Central memory CD8-positive, alpha-beta T cell (primary cell): ENCODE results near the gene MAN1A1.

Experiments
- ATAC-seq: fragments of 150-1000 bp; cut with Tn5 transposase; replicated peaks from 2 replicates; pipeline ENCODE4 v1.10.0; 2022; ENCODE audit warnings: mild to moderate bottlenecking, moderate FRiP score, moderate number of reproducible peaks; ENCODE audit not compliant: poor library complexity, severe bottlenecking; ENCODE audit errors: extremely low read depth
- DNase-seq, 2 donors: peaks; one replicate each; pipeline ENCODE4 v3.0.0; 2021; ENCODE audit warnings: low spot score in 2 of 2
- H3K27ac Mint-ChIP-seq: one replicate; pipeline ENCODE4 v1.8.0; 2022; ENCODE audit warnings: low read depth, mild to moderate bottlenecking, moderate library complexity, mixed read lengths
- H3K27me3 Mint-ChIP-seq: one replicate; pipeline ENCODE4 v1.8.0; 2022; ENCODE audit warnings: mixed read lengths
- H3K36me3 Mint-ChIP-seq: one replicate; pipeline ENCODE4 v1.8.0; 2022; ENCODE audit warnings: mild to moderate bottlenecking, moderate library complexity, mixed read lengths; ENCODE audit not compliant: insufficient read depth
- H3K4me1 Mint-ChIP-seq: one replicate; pipeline ENCODE4 v1.8.0; 2022; ENCODE audit warnings: mixed read lengths
- H3K4me3 Mint-ChIP-seq: one replicate; pipeline ENCODE4 v1.8.0; 2022; ENCODE audit warnings: mild to moderate bottlenecking, moderate library complexity, mixed read lengths
- H3K9me3 Mint-ChIP-seq: one replicate; pipeline ENCODE4 v1.8.0; 2022; ENCODE audit warnings: mixed read lengths

MAN1A1 gene

DNA sequence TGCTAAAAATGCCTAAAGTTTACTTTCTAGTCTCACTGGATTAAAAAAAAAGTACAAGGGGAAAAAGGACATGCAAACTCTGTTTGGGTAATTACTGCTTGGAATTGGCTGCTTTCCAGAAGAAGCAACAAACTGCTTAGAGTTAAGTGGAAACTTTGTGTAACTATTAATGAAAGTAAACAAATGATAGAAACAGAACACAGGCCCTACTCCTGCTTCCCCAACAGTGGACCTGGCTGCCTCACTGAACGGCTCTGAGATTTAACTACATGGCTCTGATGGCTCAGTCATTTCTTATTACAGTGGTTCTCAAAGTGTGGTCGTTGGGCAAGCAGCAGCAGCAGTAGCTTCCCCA lies 108.5 kb downstream of the MAN1A1 start:
- no peak for ATAC-seq
- no peak for DNase-seq
- H3K9me3 Mint-ChIP-seq: no peaks in the 10 kb centered on the region
- no peak overlapping the region for H3K4me3 Mint-ChIP-seq
- H3K4me1 Mint-ChIP-seq: no peaks in the 10 kb centered on the region
- H3K36me3 Mint-ChIP-seq: no peaks in the 10 kb centered on the region
- no peaks in the 10 kb centered on the region for H3K27me3 Mint-ChIP-seq
- no peak overlapping the region for H3K27ac Mint-ChIP-seq

DNA sequence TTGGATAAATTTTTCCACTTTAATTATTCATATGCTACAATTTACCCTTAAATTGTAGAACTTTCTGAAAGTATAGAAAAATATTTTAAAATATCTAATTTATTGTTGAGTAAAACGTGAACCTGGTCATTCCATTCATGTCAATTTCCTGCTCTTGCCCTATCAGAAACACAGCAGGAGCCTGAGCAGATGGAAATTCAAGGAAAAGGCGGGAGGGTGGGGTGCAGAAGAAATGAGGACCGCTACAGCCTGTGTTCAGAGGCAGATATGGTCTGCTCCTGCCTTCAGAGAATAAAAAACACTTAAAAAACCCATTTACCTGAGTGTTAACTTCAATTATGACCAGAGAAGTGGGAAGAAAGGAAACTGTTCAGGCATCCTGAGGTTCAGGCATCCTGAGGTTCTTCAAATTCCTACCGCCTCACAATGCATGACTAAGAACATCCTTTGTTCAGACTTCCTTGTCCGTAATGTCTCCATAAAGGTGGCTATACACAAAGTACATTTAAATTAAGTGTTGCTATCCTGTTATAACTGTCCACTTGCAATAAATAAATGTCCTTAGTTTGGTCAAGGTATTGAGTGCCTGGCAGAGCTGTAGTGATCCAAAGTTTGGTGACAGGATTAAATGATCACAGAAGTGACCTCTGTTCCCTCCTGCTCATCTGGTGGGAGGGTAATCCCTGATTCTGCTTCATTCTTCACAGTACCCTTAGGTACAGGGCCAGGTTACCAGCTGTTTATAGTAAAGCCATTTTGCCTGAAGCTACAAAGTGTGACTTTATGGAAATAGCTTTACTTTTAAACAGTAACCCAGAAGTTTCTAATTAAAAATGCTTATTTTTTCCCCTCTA lies 109.1 kb downstream of the MAN1A1 start:
- no peak overlapping the region for H3K4me3 Mint-ChIP-seq
- no peak for DNase-seq
- H3K4me1 Mint-ChIP-seq: no peaks in the 10 kb centered on the region
- no peaks in the 10 kb centered on the region for H3K9me3 Mint-ChIP-seq
- no peak for ATAC-seq
- H3K27ac Mint-ChIP-seq: no peak overlapping the region
- no peaks in the 10 kb centered on the region for H3K27me3 Mint-ChIP-seq
- H3K36me3 Mint-ChIP-seq: no peaks in the 10 kb centered on the region

DNA sequence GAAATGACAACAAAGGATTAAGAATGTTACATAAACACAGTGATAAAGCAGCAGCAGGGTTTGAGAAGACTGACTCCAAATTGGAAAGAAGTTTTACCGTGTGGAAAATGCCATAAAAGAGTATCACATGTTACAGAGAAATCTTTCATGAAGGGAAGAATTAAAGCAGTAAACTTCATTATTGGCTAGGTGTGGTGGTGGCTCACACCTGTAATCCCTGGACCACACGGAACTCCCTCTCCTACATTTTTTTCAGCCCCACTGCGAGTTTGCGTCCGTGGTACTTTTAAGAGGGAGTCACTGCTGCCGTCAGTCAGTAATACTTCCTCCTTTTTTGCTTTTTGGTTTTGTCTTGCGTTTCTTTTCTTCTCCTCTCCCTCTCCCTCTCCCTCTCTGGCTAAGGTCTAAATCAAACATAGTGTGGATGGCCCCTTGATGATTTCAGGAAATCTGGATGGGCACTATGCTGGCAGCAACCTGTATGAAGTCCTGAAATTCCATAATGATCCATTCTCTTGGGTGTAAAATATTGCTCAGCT lies 112.3 kb downstream of the MAN1A1 start:
- Mint-ChIP-seq H3K36me3 (no peaks in the 10 kb centered on the region), H3K9me3 (no peaks in the 10 kb centered on the region), H3K27me3 (no peaks in the 10 kb centered on the region), H3K27ac (no peak overlapping the region), H3K4me3 (no peak overlapping the region), H3K4me1 (no peaks in the 10 kb centered on the region)
- DNase-seq (no peak), ATAC-seq (no peak)

DNA sequence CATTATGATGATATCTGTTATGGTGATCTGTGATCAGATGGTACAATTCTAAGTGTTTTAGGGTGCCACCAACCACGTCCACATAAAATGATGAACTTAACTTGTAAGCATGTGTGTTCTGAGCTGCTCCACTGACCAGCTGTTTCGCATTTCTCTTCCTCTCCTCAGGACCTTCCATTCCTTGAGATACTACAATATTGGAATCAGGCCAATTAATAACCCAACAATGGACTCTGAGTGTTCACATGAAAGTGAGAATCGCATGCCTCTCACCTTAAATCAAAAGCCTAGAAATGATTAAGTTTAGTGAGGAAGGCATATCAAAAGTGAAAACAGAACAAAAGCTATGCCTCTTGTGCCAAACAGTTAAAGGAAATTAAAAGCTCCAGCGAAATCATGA lies 114.6 kb downstream of the MAN1A1 start:
- no peak for ATAC-seq

DNA sequence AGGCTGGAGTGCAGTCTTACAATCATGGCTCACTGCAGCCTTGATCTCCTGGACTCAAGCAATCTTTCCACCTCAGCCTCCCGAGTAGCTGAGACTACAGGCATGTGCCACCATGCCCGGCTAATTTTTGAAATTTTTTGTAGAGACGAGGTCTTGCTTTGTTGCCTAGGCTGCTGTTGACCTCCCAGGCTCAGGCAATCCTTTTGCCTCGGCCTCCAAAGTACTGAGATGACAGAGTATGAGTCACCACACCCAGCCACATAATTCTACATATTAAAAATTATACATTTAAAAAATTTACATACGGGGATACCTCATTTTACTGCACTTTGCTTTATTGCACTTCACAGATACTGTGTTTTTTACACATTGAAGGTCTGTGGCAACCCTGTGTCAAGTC lies 115.1 kb downstream of the MAN1A1 start:
- peaks cover 5% of the 10 kb centered on the region for H3K36me3 Mint-ChIP-seq
- H3K27me3 Mint-ChIP-seq: no peaks in the 10 kb centered on the region
- no peak overlapping the region for H3K4me3 Mint-ChIP-seq

More for the DNA sequence above, 114.6 kb downstream of the MAN1A1 start:
- Mint-ChIP-seq H3K27ac (no peak overlapping the region), H3K27me3 (no peaks in the 10 kb centered on the region), H3K4me3 (no peak overlapping the region), H3K36me3 (peaks cover 5% of the 10 kb centered on the region), H3K9me3 (no peaks in the 10 kb centered on the region), H3K4me1 (peaks cover 9% of the 10 kb centered on the region)
- no peak for DNase-seq

DNA sequence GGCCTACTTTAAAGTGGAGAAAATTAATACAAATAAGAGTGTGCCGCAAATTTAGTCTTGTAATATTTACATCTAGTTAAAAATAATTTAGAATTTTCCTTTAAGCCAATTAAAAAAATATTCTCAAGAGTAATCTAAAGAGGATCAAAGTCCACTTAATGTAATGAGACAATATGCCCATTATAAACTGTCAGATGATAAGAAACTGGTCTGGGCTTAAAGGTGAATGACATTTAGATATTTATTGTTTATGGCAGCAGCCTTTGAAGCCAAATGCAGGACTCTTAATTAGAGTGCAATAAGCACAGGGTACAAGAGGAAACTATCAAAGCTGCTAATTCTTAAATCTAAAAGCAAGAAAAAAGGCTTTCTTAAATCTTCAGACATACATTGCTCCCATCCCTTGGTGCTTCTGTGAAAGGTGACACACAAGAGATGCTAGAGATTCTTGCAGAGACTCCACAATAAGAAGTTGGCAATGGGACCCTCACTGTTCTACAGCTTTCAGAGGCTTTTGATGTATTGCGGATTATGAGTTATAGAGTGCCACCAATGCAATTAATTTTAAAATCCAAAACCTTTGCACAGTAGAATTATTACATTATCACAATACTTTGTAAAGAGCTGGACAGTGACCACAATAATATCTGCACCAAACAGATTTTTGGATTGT lies 116.1 kb downstream of the MAN1A1 start:
- ATAC-seq (no peak), DNase-seq (no peak)
- peaks cover 9% of the 10 kb centered on the region for H3K4me1 Mint-ChIP-seq
- no peaks in the 10 kb centered on the region for H3K9me3 Mint-ChIP-seq
- H3K4me3 Mint-ChIP-seq: no peak overlapping the region
- no peaks in the 10 kb centered on the region for H3K27me3 Mint-ChIP-seq
- H3K27ac Mint-ChIP-seq: no peak overlapping the region
- peaks cover 7% of the 10 kb centered on the region for H3K36me3 Mint-ChIP-seq

More for the DNA sequence above, 115.1 kb downstream of the MAN1A1 start:
- DNase-seq (no peak), ATAC-seq (no peak)
- Mint-ChIP-seq H3K4me1 (peaks cover 9% of the 10 kb centered on the region), H3K27ac (no peak overlapping the region), H3K9me3 (no peaks in the 10 kb centered on the region)

DNA sequence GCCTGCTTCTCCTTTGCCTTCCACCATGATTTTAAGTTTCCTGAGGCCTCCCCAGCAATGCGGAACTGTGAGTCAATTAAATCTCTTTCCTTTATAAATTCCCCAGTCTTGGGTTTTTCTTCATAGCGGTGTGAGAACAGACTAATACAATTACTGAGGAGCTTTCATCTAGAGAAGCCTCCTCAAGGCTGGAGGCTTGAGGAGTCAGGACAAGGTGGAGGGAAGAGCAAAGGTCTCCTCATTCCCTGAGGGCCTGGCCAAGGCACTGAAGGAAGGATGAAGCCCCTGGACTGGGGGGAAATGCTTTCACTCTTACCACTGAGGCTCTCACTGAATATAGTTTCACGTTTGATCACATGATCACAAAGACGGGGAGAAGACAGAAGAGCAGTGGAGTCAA lies 118.2 kb downstream of the MAN1A1 start:
- H3K27me3 Mint-ChIP-seq: no peaks in the 10 kb centered on the region

DNA sequence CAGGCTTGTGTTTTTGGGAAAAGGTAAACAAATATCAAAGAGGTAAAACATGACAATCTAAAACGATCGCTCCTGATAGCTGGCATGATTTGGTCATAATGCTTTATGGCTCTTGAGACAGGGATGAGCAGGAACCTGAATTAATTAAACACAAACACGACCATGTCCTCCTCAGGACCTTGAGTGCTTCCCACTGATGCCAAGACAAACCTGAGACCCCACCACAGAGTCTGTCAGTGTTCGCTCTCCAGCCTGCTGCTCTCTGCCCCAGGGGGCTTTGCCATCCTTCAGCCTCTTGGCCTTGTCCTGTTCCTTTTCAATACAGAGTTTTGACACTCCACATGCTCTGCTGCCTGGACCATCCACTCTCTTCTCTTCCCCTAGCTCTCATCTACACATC lies 119.4 kb downstream of the MAN1A1 start:
- ATAC-seq (no peak), DNase-seq (no peak)
- Mint-ChIP-seq H3K36me3 (peaks cover 9% of the 10 kb centered on the region), H3K4me1 (peaks cover 9% of the 10 kb centered on the region), H3K27ac (peak overlapping the region; percentile 74), H3K27me3 (no peaks in the 10 kb centered on the region), H3K9me3 (no peaks in the 10 kb centered on the region), H3K4me3 (no peak overlapping the region)

More for the DNA sequence above, 118.2 kb downstream of the MAN1A1 start:
- no peak overlapping the region for H3K27ac Mint-ChIP-seq
- ATAC-seq (no peak), DNase-seq (no peak)
- peaks cover 7% of the 10 kb centered on the region for H3K36me3 Mint-ChIP-seq
- H3K4me3 Mint-ChIP-seq: no peak overlapping the region
- H3K4me1 Mint-ChIP-seq: peaks cover 9% of the 10 kb centered on the region
- H3K9me3 Mint-ChIP-seq: no peaks in the 10 kb centered on the region

DNA sequence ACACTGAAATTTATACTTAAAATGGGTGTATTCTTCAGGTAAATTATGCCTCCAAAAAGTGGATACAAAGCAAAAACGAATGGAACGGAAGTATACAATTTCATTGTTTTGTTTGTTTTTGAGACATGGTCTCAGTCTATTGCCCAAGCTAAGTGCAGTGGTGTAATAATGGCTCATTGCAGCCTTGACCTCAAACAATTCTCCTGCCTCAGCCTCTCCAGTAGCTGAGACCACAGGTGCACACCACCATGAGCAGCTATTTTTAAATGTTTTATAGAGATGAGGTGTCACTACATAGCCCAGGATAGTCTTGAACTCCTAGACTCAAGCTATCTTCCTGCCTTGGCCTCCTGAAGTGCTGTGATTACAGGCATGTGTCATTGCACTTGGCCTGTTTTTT lies 122.2 kb downstream of the MAN1A1 start:
- Mint-ChIP-seq H3K4me1 (peaks cover 14% of the 10 kb centered on the region), H3K4me3 (no peak overlapping the region), H3K36me3 (peaks cover 9% of the 10 kb centered on the region), H3K27me3 (no peaks in the 10 kb centered on the region), H3K27ac (no peak overlapping the region), H3K9me3 (no peaks in the 10 kb centered on the region)
- ATAC-seq: no peak
- DNase-seq: no peak

DNA sequence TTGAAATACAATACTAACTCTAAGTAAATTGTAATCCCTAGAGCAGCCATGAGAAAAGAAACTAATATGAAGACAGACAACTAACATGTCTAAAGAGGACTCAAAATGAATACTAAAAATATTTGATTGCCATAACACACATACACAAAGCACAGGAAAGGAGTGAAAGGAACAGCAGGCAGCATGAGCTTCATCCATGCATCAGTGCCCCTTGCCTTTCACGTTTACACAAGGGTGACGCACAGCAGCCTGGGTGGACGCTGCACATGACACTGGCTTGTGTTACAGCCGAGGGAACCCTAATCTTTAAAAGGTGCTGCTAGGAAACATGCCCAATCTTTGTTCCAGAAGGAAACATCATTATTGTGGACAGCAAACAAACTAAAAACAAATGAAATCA lies 123.5 kb downstream of the MAN1A1 start:
- H3K9me3 Mint-ChIP-seq: no peaks in the 10 kb centered on the region
- H3K4me3 Mint-ChIP-seq: no peak overlapping the region

DNA sequence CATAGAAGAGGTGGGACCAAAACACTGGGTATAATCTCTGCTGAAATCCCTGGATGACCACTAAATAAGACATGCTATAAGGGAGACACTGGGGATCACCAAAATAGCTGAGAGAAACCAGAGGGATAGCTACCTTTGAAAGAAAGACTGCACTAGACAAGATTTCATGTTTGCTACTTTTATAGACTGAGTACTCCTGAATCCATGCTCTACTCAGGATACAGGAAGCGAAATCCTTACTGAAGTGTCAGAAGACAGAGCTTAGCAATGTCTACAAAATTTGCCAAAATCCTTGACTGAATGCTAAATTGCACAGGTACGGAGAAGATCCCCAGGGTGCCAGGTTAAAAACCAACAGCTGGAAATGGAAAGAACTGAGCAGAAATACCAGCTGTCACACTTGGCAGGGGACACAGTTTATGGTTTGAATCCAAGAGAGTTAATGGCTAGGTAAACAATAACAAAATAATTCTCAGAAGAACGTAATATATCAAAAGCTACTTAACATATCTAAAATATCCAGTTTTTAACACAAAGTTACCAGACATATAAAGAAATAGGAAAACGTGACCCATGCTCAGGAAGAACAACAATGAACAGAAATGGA lies 125.4 kb downstream of the MAN1A1 start:
- Mint-ChIP-seq H3K9me3 (no peaks in the 10 kb centered on the region), H3K27ac (no peak overlapping the region), H3K4me1 (peaks cover 5% of the 10 kb centered on the region), H3K4me3 (no peak overlapping the region), H3K36me3 (peaks cover 4% of the 10 kb centered on the region), H3K27me3 (no peaks in the 10 kb centered on the region)
- ATAC-seq (no peak), DNase-seq (no peak)

More for the DNA sequence above, 123.5 kb downstream of the MAN1A1 start:
- ATAC-seq (no peak), DNase-seq (no peak)
- no peak overlapping the region for H3K27ac Mint-ChIP-seq
- no peaks in the 10 kb centered on the region for H3K27me3 Mint-ChIP-seq
- H3K4me1 Mint-ChIP-seq: peaks cover 10% of the 10 kb centered on the region
- H3K36me3 Mint-ChIP-seq: peaks cover 7% of the 10 kb centered on the region

DNA sequence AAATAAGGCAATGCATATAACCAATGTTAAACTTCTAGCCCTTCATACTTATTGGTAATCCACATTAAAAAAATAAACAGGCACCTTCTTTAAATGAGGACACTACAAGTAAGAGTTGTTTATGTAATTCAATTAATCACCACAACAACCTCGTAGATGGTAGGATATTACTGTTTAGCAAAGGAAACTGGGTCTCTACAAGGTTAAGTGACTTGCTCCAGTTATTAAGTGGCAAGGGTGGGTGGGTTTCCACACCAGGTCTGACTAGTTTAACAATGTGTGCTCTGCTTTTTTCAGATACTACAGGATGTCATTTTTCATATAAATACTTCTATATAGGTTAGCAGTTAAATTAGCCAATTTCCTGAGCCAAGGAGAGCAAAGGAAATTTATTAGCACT lies 129.1 kb downstream of the MAN1A1 start:
- no peak overlapping the region for H3K27ac Mint-ChIP-seq
- no peaks in the 10 kb centered on the region for H3K36me3 Mint-ChIP-seq
- ATAC-seq (no peak), DNase-seq (no peak)
- H3K4me3 Mint-ChIP-seq: no peak overlapping the region
- H3K4me1 Mint-ChIP-seq: peaks cover 5% of the 10 kb centered on the region
- H3K9me3 Mint-ChIP-seq: no peaks in the 10 kb centered on the region
- H3K27me3 Mint-ChIP-seq: no peaks in the 10 kb centered on the region
